Stimulated activated CD8-positive, alpha-beta memory T cell treated with anti-CD3 and anti-CD28 coated beads, Interleukin-2, amount 100 ng/mL, for 48 hours (primary cell): Measurements from ENCODE around the gene DNM3.

Experiments used
- DNase-seq, 2 donors: peaks; one replicate each; pipeline ENCODE4 v3.0.0-alpha.2; 2020; ENCODE audit warnings: low read depth in 2 of 2

The DNM3 gene

GRCh38 chr1:172140591-172140990 is 299.3 kb downstream of the DNM3 start:
- no peak for DNase-seq

DNA sequence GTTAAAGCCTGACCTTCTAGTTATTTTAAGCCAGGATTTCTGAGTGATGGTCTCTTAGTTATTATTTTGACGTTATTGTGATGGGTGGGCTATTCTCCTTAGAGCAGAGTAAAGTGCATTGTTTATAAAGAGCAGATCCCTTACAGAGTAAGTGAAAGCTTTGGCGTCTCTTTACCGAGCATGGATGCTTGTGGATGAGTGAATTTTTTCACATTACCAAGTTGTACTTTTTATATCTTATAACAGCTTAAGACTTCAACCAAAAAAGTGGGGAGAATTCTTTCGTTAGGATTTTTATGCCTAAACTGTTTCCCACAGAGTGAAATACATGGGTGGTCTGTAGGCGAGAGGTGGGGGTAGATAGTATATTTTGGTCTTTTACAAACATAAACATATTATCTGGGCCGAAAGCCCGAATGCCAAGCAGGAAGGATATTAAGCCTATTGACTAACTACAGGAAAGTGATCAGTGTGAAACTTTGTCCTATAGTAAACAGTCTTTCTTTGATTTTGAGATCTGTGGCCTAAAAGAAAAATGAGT is 300.1 kb downstream of the DNM3 start:
- DNase-seq = no peak

GRCh38 chr1:172142324-172142723 is 301.0 kb downstream of the DNM3 start:
- DNase-seq = no peak

DNA sequence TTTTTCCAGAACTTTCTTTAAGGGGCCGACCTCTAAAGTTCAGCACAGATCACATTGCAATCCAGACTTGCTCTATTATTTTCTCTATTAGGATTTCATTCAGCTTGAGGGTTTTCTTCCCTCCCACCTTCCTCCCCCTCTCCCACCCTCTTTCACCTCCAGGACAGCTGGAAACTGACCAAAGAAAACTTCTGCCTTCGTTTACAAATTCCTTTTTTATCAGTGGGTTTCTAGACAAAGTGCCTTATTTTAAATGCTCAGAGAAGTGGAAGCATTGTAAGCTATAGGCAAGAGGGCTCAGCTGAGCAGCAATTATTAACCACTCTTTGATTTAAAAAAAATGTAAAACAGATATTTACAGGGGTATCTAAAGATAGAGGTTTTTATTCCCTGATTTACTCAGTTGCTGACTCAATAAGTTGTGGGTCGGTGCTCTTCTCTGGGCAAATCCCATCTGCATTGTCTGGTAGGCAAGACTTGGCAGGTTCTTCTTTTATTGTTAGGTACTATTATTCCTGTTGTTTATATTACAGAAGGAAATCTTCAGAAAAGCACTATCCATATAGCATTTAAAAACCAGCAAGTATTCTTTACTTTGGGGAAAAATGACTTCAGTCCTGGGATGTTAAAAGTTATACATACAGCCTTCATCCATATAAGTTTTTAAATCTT is 302.2 kb downstream of the DNM3 start:
- no peak for DNase-seq

- DNase-seq = no peak
Observed at GRCh38 chr1:172144445-172145061, 303.3 kb downstream of the DNM3 start.

DNA sequence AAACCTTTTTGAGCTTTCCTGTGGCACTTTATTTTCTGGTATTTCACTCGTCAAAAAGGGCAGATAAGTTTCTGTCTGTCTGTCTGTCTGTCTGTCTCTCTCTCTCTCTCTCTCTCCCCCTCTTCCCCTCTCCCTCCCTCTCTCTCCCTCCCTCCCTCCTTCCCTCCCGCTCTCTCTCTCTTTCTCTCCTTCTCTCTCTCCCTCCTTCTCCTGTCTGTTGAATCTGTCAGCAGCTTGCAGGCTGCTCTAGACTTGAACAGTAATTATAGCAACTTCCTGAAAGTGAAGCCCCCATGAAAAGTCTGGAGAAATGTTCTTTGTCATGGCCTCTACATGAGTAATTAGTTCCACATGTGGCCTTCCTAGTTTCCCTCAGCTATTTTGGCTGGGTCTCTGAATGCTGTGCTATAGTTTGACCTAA is 303.9 kb downstream of the DNM3 start:
- DNase-seq = no peak

DNA sequence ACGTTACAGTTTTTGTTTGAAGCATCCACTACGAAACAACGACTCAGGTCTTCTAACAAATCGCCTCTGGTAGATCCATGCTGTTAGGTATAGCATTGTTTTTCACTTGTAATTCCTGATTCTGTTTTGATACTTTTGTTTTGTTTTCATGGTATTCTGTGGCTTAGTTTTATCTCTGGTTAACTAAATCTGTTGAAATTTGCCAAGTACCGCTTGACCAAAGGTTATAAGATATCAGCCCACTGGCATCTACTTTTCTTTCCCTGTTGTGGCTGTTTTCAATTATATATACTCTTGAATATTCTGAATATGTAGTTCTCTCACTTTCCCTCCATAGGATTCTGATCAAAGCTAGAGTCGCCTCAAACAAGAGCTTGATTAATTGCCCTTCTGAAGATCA is 304.4 kb downstream of the DNM3 start:
- no peak for DNase-seq

- DNase-seq = no peak
Observed at GRCh38 chr1:172146141-172146850, 305.0 kb downstream of the DNM3 start.

GRCh38 chr1:172147541-172147940 is 306.2 kb downstream of the DNM3 start:
- DNase-seq = no peak

DNA sequence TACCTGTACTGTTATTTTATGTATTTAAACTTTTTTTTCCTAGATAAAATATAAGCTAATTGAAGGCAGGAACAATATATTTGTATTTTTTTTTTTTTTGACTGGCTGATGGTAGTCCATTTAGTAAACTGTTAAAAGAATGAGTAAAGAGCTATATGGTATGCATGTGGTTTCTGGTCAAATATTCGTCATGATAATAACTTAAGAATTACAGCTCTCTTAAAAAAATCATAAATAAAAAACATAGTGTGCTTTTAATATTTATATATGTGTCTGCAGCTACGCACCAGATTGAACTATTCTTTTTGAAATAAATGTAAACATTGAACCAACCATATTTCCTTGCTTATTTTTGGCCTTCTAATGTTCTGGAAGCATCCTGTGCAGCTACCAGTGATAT is 306.9 kb downstream of the DNM3 start:
- no peak for DNase-seq

GRCh38 chr1:172148707-172149106 is 307.4 kb downstream of the DNM3 start:
- no peak for DNase-seq

DNA sequence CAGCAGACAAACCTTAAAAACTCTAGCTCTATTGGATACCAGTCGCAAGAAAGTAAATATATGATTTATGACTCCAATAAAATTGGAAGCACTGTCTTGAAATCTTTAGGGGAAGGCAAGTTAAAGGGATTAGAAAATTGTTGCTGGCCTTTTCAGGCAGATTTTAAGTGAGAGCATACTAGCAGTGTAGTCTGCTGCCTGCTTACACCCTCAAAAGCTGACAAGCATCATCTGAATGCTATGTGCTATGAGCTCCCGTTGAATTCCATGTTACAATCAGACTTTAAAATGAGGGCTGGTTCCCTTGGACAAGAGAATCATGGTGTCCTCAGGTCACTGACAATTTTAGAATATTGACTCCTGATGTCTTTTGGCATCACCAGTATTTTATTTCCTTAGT is 308.0 kb downstream of the DNM3 start:
- no peak for DNase-seq

DNA sequence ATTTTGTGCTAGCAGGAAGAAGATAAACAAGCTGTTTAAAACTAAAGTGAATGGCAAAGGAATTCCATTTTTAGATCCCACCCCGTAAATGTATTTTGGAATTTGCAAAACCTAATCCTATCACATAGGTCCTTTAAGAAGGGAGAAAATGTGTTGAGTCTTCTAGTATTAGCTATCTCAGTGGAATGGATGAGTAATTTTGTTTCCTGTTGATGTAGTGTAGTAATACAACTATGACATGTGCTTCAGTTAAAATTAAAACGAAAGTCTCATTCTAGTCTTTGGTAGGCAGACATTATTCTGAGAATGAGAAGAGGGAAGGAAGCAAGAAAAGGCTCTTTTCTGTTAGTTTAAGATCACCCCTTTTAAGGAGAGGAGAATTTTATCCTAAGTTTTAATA is 313.3 kb downstream of the DNM3 start:
- no peak for DNase-seq

- DNase-seq = no peak
Observed at GRCh38 chr1:172155766-172156165, 314.5 kb downstream of the DNM3 start.

- DNase-seq = no peak
Observed at GRCh38 chr1:172162236-172162635, 320.9 kb downstream of the DNM3 start.

GRCh38 chr1:172163498-172164215 is 322.4 kb downstream of the DNM3 start:
- DNase-seq = no peak

- DNase-seq = no peak
Observed at GRCh38 chr1:172165403-172165802, 324.1 kb downstream of the DNM3 start.

- DNase-seq = no peak
Observed at GRCh38 chr1:172167796-172168596, 326.7 kb downstream of the DNM3 start.

DNA sequence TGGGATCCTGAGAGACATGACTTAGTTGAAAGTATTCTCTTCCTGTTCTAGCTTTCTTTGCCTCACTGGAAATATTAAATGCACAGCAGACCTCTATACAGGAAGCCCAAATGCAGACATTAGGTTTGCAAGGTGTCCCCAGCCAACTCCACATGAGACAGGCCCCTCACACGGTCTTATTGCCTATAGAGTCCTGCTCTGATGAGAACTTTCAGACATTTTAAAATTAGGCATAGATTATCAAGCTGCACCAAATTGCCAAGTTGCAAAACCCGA is 327.2 kb downstream of the DNM3 start:
- DNase-seq = no peak

DNA sequence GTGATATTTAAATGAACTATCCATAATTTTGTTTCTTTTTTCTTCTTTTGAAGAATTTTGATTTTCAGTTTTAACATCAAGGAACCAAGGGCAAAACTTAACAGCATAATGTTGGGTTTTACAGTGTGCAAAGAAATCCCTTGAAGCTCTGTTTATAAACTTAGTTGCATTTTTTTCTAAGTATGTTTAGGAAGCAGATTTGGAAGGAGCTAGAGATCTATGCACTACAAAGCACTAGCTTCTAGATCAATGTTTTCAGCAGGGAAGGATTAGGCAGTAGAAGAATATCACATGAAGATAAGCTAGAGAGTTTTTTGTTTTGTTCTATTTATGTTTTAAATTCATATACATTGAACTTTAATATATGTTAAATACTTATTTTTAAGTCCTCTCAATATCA is 328.5 kb downstream of the DNM3 start:
- no peak for DNase-seq

DNA sequence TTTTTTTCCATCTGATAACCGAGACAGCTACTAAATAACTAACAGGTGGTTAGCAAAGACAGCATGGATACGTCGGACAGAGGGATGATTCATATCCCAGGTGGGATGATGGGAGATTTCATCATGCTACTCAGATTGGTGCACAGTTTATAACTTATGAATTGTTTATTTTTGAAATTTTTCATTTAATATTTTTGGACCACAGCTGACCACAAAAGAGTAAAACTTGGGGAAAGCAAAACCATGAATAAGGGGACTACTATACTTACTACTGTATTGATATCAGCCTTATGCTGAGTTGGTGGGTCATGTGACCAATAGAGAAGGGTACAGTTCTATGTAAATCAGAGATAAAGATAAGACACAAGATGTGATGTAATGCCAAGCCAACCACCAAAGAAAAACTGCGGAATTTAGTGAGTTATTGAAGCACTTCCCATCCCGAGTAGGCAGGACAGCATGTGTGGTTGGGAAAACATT is 331.1 kb downstream of the DNM3 start:
- DNase-seq = no peak

- no peak for DNase-seq
Observed at GRCh38 chr1:172176206-172176605, 334.9 kb downstream of the DNM3 start.
